ENCODE results near the gene SGK1. TPM values are rescaled to one million over a fixed set of nuclear protein-coding genes. Genes with fewer than 3 reads are reported as not detected.
"Not testable (repeated sequence)": the region's sequence is repeated elsewhere in the genome, so short reads cannot be mapped to it uniquely, and the experiment has no call there.

Gene SGK1
- polyA plus RNA-seq, 4 donors: 54.5 to 848 (median 183) TPM

- Histone ChIP-seq H3K36me3 (ENCODE audit: control insufficient read depth in 3 of 3, insufficient read depth in 2 of 3, low read depth in 1 of 3, low read length in 3 of 3) (no peaks in the 10 kb centered on the region), H3K4me3 (ENCODE audit: low read depth in 1 of 3, low read length in 3 of 3) (no peak overlapping the region), H3K4me1 (ENCODE audit: control insufficient read depth in 3 of 3, insufficient read depth in 2 of 3, low read depth in 1 of 3, low read length in 2 of 3) (no peaks in the 10 kb centered on the region), H3K27ac (ENCODE audit: low read depth in 1 of 3, low read length in 2 of 3) (no peak overlapping the region), H3K9me3 (ENCODE audit: control insufficient read depth in 2 of 2, insufficient read depth in 1 of 2, low read depth in 1 of 2, low read length in 1 of 2) (peaks cover 0 to 5% of the 10 kb centered on the region in 2 donors), H3K27me3 (ENCODE audit: control insufficient read depth in 3 of 3, insufficient read depth in 3 of 3, low read length in 3 of 3) (peaks cover 0 to under 1% (median 0%) of the 10 kb centered on the region in 3 donors)
- no peak for DNase-seq
- FAIRE-seq: no peak
- 84 to 89% (median 85%) methylated on average over 2 of the region's 2 CpGs for WGBS, 3 donors
Observed at GRCh38 chr6:134323698-134324097, 5.8 kb upstream of the SGK1 start.

- H3K4me3 ChIP-seq (ENCODE audit: low read depth in 1 of 3, low read length in 3 of 3): no peak overlapping the region
- H3K27me3 ChIP-seq (ENCODE audit: control insufficient read depth in 3 of 3, insufficient read depth in 3 of 3, low read length in 3 of 3): peaks cover 0 to 2% (median 0%) of the 10 kb centered on the region in 3 donors
- no peaks in the 10 kb centered on the region for H3K36me3 ChIP-seq (ENCODE audit: control insufficient read depth in 3 of 3, insufficient read depth in 2 of 3, low read depth in 1 of 3, low read length in 3 of 3)
- no peak for DNase-seq
- no peak overlapping the region for H3K27ac ChIP-seq (ENCODE audit: low read depth in 1 of 3, low read length in 2 of 3)
- 83 to 95% (median 87%) methylated on average over 1 of the region's 1 CpG for WGBS, 3 donors
- no peak for FAIRE-seq
- peaks cover 0 to 5% of the 10 kb centered on the region in 2 donors for H3K9me3 ChIP-seq (ENCODE audit: control insufficient read depth in 2 of 2, insufficient read depth in 1 of 2, low read depth in 1 of 2, low read length in 1 of 2)
- no peaks in the 10 kb centered on the region for H3K4me1 ChIP-seq (ENCODE audit: control insufficient read depth in 3 of 3, insufficient read depth in 2 of 3, low read depth in 1 of 3, low read length in 2 of 3)
Observed at GRCh38 chr6:134323294-134323693, 5.4 kb upstream of the SGK1 start.

GRCh38 chr6:134322216-134322615 lies 4.3 kb upstream of the SGK1 start:
- H3K9me3 ChIP-seq (ENCODE audit: control insufficient read depth in 2 of 2, insufficient read depth in 1 of 2, low read depth in 1 of 2, low read length in 1 of 2): peaks cover 0 to 5% of the 10 kb centered on the region in 2 donors
- no peak overlapping the region for H3K27ac ChIP-seq (ENCODE audit: low read depth in 1 of 3, low read length in 2 of 3)
- no peak overlapping the region for H3K4me3 ChIP-seq (ENCODE audit: low read depth in 1 of 3, low read length in 3 of 3)
- WGBS, 3 donors: 77 to 88% (median 85%) methylated on average over 2 of the region's 2 CpGs
- no peaks in the 10 kb centered on the region for H3K36me3 ChIP-seq (ENCODE audit: control insufficient read depth in 3 of 3, insufficient read depth in 2 of 3, low read depth in 1 of 3, low read length in 3 of 3)
- peaks cover 0 to 13% (median 0%) of the 10 kb centered on the region in 3 donors for H3K27me3 ChIP-seq (ENCODE audit: control insufficient read depth in 3 of 3, insufficient read depth in 3 of 3, low read length in 3 of 3)
- H3K4me1 ChIP-seq (ENCODE audit: control insufficient read depth in 3 of 3, insufficient read depth in 2 of 3, low read depth in 1 of 3, low read length in 2 of 3): no peaks in the 10 kb centered on the region
- FAIRE-seq (no peak), DNase-seq (no peak)

GRCh38 chr6:134321246-134321645 lies 3.3 kb upstream of the SGK1 start:
- no peak overlapping the region for H3K27ac ChIP-seq (ENCODE audit: low read depth in 1 of 3, low read length in 2 of 3)
- H3K9me3 ChIP-seq (ENCODE audit: control insufficient read depth in 2 of 2, insufficient read depth in 1 of 2, low read depth in 1 of 2, low read length in 1 of 2): peaks cover 0 to 5% of the 10 kb centered on the region in 2 donors
- 78 to 84% (median 80%) methylated on average over 3 of the region's 3 CpGs for WGBS, 3 donors
- no peaks in the 10 kb centered on the region for H3K4me1 ChIP-seq (ENCODE audit: control insufficient read depth in 3 of 3, insufficient read depth in 2 of 3, low read depth in 1 of 3, low read length in 2 of 3)
- H3K36me3 ChIP-seq (ENCODE audit: control insufficient read depth in 3 of 3, insufficient read depth in 2 of 3, low read depth in 1 of 3, low read length in 3 of 3): no peaks in the 10 kb centered on the region
- H3K4me3 ChIP-seq (ENCODE audit: low read depth in 1 of 3, low read length in 3 of 3): no peak overlapping the region
- DNase-seq: no peak
- H3K27me3 ChIP-seq (ENCODE audit: control insufficient read depth in 3 of 3, insufficient read depth in 3 of 3, low read length in 3 of 3): peaks cover 0 to 20% (median 0%) of the 10 kb centered on the region in 3 donors
- no peak for FAIRE-seq

- not testable (repeated sequence) for DNase-seq; H3K27ac ChIP-seq (ENCODE audit: low read depth in 1 of 3, low read length in 2 of 3); H3K36me3 ChIP-seq (ENCODE audit: control insufficient read depth in 3 of 3, insufficient read depth in 2 of 3, low read depth in 1 of 3, low read length in 3 of 3); H3K4me3 ChIP-seq (ENCODE audit: low read depth in 1 of 3, low read length in 3 of 3); H3K9me3 ChIP-seq (ENCODE audit: control insufficient read depth in 2 of 2, insufficient read depth in 1 of 2, low read depth in 1 of 2, low read length in 1 of 2); FAIRE-seq; H3K4me1 ChIP-seq (ENCODE audit: control insufficient read depth in 3 of 3, insufficient read depth in 2 of 3, low read depth in 1 of 3, low read length in 2 of 3)
- 40 to 83% (median 78%) methylated on average over 2 of the region's 2 CpGs for WGBS, 3 donors
- H3K27me3 ChIP-seq (ENCODE audit: control insufficient read depth in 3 of 3, insufficient read depth in 3 of 3, low read length in 3 of 3): peaks cover 0 to 28% (median 0%) of the 10 kb centered on the region in 3 donors
Observed at GRCh38 chr6:134319686-134320085, 1.8 kb upstream of the SGK1 start.

- no peaks in the 10 kb centered on the region for H3K4me1 ChIP-seq (ENCODE audit: control insufficient read depth in 3 of 3, insufficient read depth in 2 of 3, low read depth in 1 of 3, low read length in 2 of 3)
- peaks cover 0 to 28% (median 0%) of the 10 kb centered on the region in 3 donors for H3K27me3 ChIP-seq (ENCODE audit: control insufficient read depth in 3 of 3, insufficient read depth in 3 of 3, low read length in 3 of 3)
- no peak for DNase-seq
- no peaks in the 10 kb centered on the region for H3K36me3 ChIP-seq (ENCODE audit: control insufficient read depth in 3 of 3, insufficient read depth in 2 of 3, low read depth in 1 of 3, low read length in 3 of 3)
- H3K9me3 ChIP-seq (ENCODE audit: control insufficient read depth in 2 of 2, insufficient read depth in 1 of 2, low read depth in 1 of 2, low read length in 1 of 2): no peaks in the 10 kb centered on the region
- H3K4me3 ChIP-seq (ENCODE audit: low read depth in 1 of 3, low read length in 3 of 3): no peak overlapping the region
- WGBS, 3 donors: 95 to 100% (median 100%) methylated on average over 1 of the region's 1 CpG
- H3K27ac ChIP-seq (ENCODE audit: low read depth in 1 of 3, low read length in 2 of 3): no peak overlapping the region
- no peak for FAIRE-seq
Observed at GRCh38 chr6:134318974-134319281, 1.0 kb upstream of the SGK1 start.

- H3K4me3 ChIP-seq (ENCODE audit: low read depth in 1 of 3, low read length in 3 of 3): no peak overlapping the region
- no peaks in the 10 kb centered on the region for H3K9me3 ChIP-seq (ENCODE audit: control insufficient read depth in 2 of 2, insufficient read depth in 1 of 2, low read depth in 1 of 2, low read length in 1 of 2)
- H3K27ac ChIP-seq (ENCODE audit: low read depth in 1 of 3, low read length in 2 of 3): no peak overlapping the region
- peaks cover 0 to 28% (median 0%) of the 10 kb centered on the region in 3 donors for H3K27me3 ChIP-seq (ENCODE audit: control insufficient read depth in 3 of 3, insufficient read depth in 3 of 3, low read length in 3 of 3)
- DNase-seq (no peak), FAIRE-seq (no peak)
- no peaks in the 10 kb centered on the region for H3K4me1 ChIP-seq (ENCODE audit: control insufficient read depth in 3 of 3, insufficient read depth in 2 of 3, low read depth in 1 of 3, low read length in 2 of 3)
- no peaks in the 10 kb centered on the region for H3K36me3 ChIP-seq (ENCODE audit: control insufficient read depth in 3 of 3, insufficient read depth in 2 of 3, low read depth in 1 of 3, low read length in 3 of 3)
- 16 to 33% (median 23%) methylated on average over 8 of the region's 8 CpGs for WGBS, 3 donors
Observed at GRCh38 chr6:134318236-134318973, 493 bp upstream of the SGK1 start.

GRCh38 chr6:134316733-134317431 lies 1.0 kb downstream of the SGK1 start:
- Histone ChIP-seq H3K9me3 (ENCODE audit: control insufficient read depth in 2 of 2, insufficient read depth in 1 of 2, low read depth in 1 of 2, low read length in 1 of 2) (no peaks in the 10 kb centered on the region), H3K27ac (ENCODE audit: low read depth in 1 of 3, low read length in 2 of 3) (no peak overlapping the region), H3K27me3 (ENCODE audit: control insufficient read depth in 3 of 3, insufficient read depth in 3 of 3, low read length in 3 of 3) (peaks cover 0 to 28% (median 0%) of the 10 kb centered on the region in 3 donors), H3K4me3 (ENCODE audit: low read depth in 1 of 3, low read length in 3 of 3) (peak overlapping the region in 1 of 3 donors; percentile 47), H3K4me1 (ENCODE audit: control insufficient read depth in 3 of 3, insufficient read depth in 2 of 3, low read depth in 1 of 3, low read length in 2 of 3) (no peaks in the 10 kb centered on the region), H3K36me3 (ENCODE audit: control insufficient read depth in 3 of 3, insufficient read depth in 2 of 3, low read depth in 1 of 3, low read length in 3 of 3) (no peaks in the 10 kb centered on the region)
- DNase-seq (no peak), FAIRE-seq (no peak)
- 60 to 72% (median 70%) methylated on average over 6 of the region's 6 CpGs for WGBS, 3 donors
